ENCODE results near the gene DENND11.

Gene DENND11

GRCh38 chr7:141686670-141687069, 15.3 kb downstream of the DENND11 start:
- Histone ChIP-seq H3K9me2 (replicated peaks; ENCODE audit: insufficient read depth, low read length) (no peaks in the 10 kb centered on the region), H3K27me3 (ENCODE audit: low read length) (no peaks in the 10 kb centered on the region), H3K4me2 (ENCODE audit: low read depth, low read length, poor library complexity, severe bottlenecking) (no peak overlapping the region), H3K79me2 (ENCODE audit: insufficient read depth, low read length) (no peaks in the 10 kb centered on the region), H3F3A (ENCODE audit: insufficient read depth) (no peaks in the 10 kb centered on the region), H4K20me1 (ENCODE audit: low read depth, low read length) (no peaks in the 10 kb centered on the region), H3K36me3 (ENCODE audit: low read length) (no peaks in the 10 kb centered on the region), H3K27ac (ENCODE audit: low read depth, low read length) (no peak overlapping the region), H2AFZ (ENCODE audit: low read depth, low read length, severe bottlenecking) (no peak overlapping the region), H3K9ac (ENCODE audit: low read length) (no peak overlapping the region), H3K4me3 (ENCODE audit: insufficient read depth, low read length, poor library complexity, severe bottlenecking) (no peak overlapping the region), H3K9me3 (ENCODE audit: insufficient read depth, low read length) (no peaks in the 10 kb centered on the region)
- no peak for TF ChIP-seq EZH2phosphoT487 (conservative IDR thresholded peaks at IDR 0.05; ENCODE audit: low read length)
- no peak for TF ChIP-seq CTCF (IDR thresholded peaks at IDR 0.05; ENCODE audit: insufficient read depth, low read length, poor library complexity, severe bottlenecking)

GRCh38 chr7:141686074-141686473, 15.9 kb downstream of the DENND11 start:
- no peaks in the 10 kb centered on the region for H3K36me3 ChIP-seq (ENCODE audit: low read length)
- H2AFZ ChIP-seq (ENCODE audit: low read depth, low read length, severe bottlenecking) = no peak overlapping the region
- H3K27ac ChIP-seq (ENCODE audit: low read depth, low read length) = no peak overlapping the region
- H3K9me3 ChIP-seq (ENCODE audit: insufficient read depth, low read length) = no peaks in the 10 kb centered on the region
- no peaks in the 10 kb centered on the region for H4K20me1 ChIP-seq (ENCODE audit: low read depth, low read length)
- no peaks in the 10 kb centered on the region for H3K9me2 ChIP-seq (replicated peaks; ENCODE audit: insufficient read depth, low read length)
- no peak for TF ChIP-seq CTCF (IDR thresholded peaks at IDR 0.05; ENCODE audit: insufficient read depth, low read length, poor library complexity, severe bottlenecking)
- no peak for TF ChIP-seq EZH2phosphoT487 (conservative IDR thresholded peaks at IDR 0.05; ENCODE audit: low read length)
- no peaks in the 10 kb centered on the region for H3K27me3 ChIP-seq (ENCODE audit: low read length)
- no peak overlapping the region for H3K4me2 ChIP-seq (ENCODE audit: low read depth, low read length, poor library complexity, severe bottlenecking)
- H3K9ac ChIP-seq (ENCODE audit: low read length) = no peak overlapping the region
- H3K79me2 ChIP-seq (ENCODE audit: insufficient read depth, low read length) = no peaks in the 10 kb centered on the region
- no peak overlapping the region for H3K4me3 ChIP-seq (ENCODE audit: insufficient read depth, low read length, poor library complexity, severe bottlenecking)
- H3F3A ChIP-seq (ENCODE audit: insufficient read depth) = no peaks in the 10 kb centered on the region

GRCh38 chr7:141685285-141686023, 16.5 kb downstream of the DENND11 start:
- Histone ChIP-seq H3K9me3 (ENCODE audit: insufficient read depth, low read length) (no peaks in the 10 kb centered on the region), H3K27ac (ENCODE audit: low read depth, low read length) (no peak overlapping the region), H3F3A (ENCODE audit: insufficient read depth) (no peaks in the 10 kb centered on the region), H3K9me2 (replicated peaks; ENCODE audit: insufficient read depth, low read length) (no peaks in the 10 kb centered on the region), H3K4me2 (ENCODE audit: low read depth, low read length, poor library complexity, severe bottlenecking) (no peak overlapping the region), H3K36me3 (ENCODE audit: low read length) (no peaks in the 10 kb centered on the region), H3K27me3 (ENCODE audit: low read length) (no peaks in the 10 kb centered on the region), H3K4me3 (ENCODE audit: insufficient read depth, low read length, poor library complexity, severe bottlenecking) (no peak overlapping the region), H3K79me2 (ENCODE audit: insufficient read depth, low read length) (no peaks in the 10 kb centered on the region), H4K20me1 (ENCODE audit: low read depth, low read length) (no peaks in the 10 kb centered on the region), H3K9ac (ENCODE audit: low read length) (no peak overlapping the region), H2AFZ (ENCODE audit: low read depth, low read length, severe bottlenecking) (no peak overlapping the region)
- TF ChIP-seq CTCF (IDR thresholded peaks at IDR 0.05; ENCODE audit: insufficient read depth, low read length, poor library complexity, severe bottlenecking) (no peak), EZH2phosphoT487 (conservative IDR thresholded peaks at IDR 0.05; ENCODE audit: low read length) (no peak)

Measured in SU-DHL-6 (cell line).